HG03432 (cell line): ENCODE results near the gene ETDC.

ENCODE experiments used
- ATAC-seq: cut with Tn5 transposase; IDR thresholded peaks from one replicate; pipeline ENCODE4 v1.9.1; 2021; ENCODE audit warnings: mild to moderate bottlenecking, moderate library complexity; ENCODE audit not compliant: unreplicated experiment

ETDC gene

DNA sequence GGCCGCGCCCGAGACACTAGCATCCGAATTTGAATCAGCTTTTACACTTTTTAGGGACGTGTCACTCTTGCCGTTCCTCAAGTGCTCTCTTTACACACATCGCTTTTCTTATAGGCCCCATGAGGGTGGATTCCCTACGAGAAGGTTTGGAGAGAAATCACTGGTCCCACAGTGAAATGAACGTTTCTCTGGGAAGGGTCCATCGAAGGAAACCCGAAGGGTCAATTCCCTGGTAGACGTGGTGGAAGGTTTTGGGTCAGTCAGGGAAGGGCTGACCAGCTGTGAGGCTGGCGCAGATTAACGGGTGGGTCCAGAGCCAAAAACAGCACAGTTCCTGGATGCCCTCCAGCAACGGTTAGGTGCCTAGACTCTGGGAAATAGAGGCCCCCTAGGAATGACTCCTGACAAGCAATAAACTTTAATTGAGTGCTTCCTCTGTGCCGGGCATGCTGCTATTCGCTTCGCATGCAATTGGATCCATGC lies 35.9 kb downstream of the ETDC start:
- no peak for ATAC-seq

DNA sequence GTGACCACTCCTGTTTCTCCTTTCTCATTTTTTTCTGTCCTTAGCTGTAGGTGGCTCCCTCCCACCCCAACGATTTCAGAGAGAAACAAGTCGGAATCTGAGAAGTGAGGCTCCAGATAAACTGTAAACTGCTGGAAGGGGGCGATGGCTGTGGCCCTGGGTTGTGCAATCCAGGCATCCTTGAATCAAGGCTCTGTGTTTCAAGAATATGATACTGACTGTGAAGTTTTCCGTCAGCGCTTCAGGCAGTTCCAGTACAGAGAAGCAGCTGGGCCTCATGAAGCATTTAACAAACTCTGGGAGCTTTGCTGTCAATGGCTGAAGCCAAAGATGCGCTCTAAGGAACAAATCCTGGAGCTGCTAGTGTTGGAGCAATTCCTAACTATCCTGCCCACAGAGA lies 37.7 kb downstream of the ETDC start:
- no peak for ATAC-seq

DNA sequence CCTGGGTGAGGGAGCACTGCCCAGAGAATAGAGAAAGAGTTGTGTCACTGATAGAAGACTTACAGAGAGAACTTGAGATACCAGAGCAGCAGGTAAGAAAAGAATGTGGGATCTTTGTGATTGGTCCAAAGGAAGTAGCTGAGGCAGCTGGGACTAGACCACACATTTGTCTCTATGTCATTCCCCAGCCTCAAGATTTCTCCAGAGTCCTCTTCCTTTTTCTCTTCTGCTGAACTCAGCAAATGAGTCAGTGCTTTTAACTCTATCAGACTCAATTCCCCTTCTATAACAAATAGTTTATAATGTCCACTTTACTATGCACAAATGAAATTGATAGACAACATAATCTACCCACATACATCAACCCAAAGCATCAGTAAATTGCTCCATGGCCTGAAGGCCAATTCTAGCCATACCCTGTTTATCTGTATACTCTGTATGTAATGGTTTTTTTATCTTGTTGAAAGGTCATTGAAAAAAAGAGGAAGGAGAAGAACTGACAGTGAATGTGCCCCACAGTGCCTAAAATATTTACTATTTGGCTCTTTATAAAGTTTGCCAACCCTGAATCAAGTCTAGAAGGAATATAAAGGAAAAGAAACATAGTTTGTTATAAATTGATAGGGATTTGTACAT lies 38.2 kb downstream of the ETDC start:
- no peak for ATAC-seq

DNA sequence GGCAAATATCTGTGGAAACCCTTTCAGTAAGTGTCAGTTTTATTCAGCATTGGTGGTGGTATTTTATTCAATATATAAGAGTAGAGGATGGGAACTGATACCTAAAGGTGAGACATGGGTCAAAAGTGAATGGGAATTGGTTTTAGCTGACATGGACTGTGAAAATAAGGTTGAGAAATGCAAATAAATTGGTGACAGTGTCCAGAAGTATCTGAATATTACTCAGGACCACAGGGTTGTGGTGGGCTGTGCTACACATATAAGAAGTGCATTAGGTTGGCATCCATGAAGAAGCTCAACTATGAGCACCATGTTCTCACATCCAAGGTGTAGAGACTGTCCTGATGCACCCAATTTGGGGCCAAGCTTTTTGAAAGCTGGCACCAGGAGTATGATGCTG lies 45.0 kb downstream of the ETDC start:
- no peak for ATAC-seq
